ENCODE data around the gene FCN2. TPM values are rescaled to one million over a fixed set of nuclear protein-coding genes. Genes with fewer than 3 reads are reported as not detected.

The FCN2 gene
- total RNA-seq, 1 donor from 2014 or later: not detected

GRCh38 chr9:134858051-134858841 lies 22.4 kb upstream of the FCN2 start:
- H3K4me3 Mint-ChIP-seq (ENCODE audit: unreplicated experiment): no peak overlapping the region
- peaks cover 13% of the 10 kb centered on the region for H3K36me3 Mint-ChIP-seq (ENCODE audit: low read depth)
- no peak overlapping the region for H3K27ac Mint-ChIP-seq (ENCODE audit: unreplicated experiment)
- peaks cover 7% of the 10 kb centered on the region for H3K4me1 Mint-ChIP-seq (ENCODE audit: low read depth)
- no peak for TF ChIP-seq CTCF (IDR thresholded peaks at IDR 0.05)
- peaks cover 59% of the 10 kb centered on the region for H3K9me3 Mint-ChIP-seq (ENCODE audit: low read depth)
- no peak for DNase-seq (ENCODE audit: low spot score)
- H3K27me3 Mint-ChIP-seq (ENCODE audit: low read depth): no peaks in the 10 kb centered on the region

- no peak overlapping the region for H3K4me3 Mint-ChIP-seq (ENCODE audit: unreplicated experiment)
- H3K9me3 Mint-ChIP-seq (ENCODE audit: low read depth): peaks cover 50% of the 10 kb centered on the region
- peaks cover 13% of the 10 kb centered on the region for H3K36me3 Mint-ChIP-seq (ENCODE audit: low read depth)
- peak overlapping the region; percentile 45 for H3K27ac Mint-ChIP-seq (ENCODE audit: unreplicated experiment)
- H3K4me1 Mint-ChIP-seq (ENCODE audit: low read depth): peaks cover 12% of the 10 kb centered on the region
- DNase-seq (ENCODE audit: low spot score): no peak
- no peaks in the 10 kb centered on the region for H3K27me3 Mint-ChIP-seq (ENCODE audit: low read depth)
- TF ChIP-seq CTCF (IDR thresholded peaks at IDR 0.05): no peak
Observed at GRCh38 chr9:134860510-134860909, 20.1 kb upstream of the FCN2 start.

- no peak for DNase-seq (ENCODE audit: low spot score)
- H3K4me3 Mint-ChIP-seq (ENCODE audit: unreplicated experiment): no peak overlapping the region
- H3K27ac Mint-ChIP-seq (ENCODE audit: unreplicated experiment): peak overlapping the region; percentile 17
- H3K36me3 Mint-ChIP-seq (ENCODE audit: low read depth): peaks cover 11% of the 10 kb centered on the region
- TF ChIP-seq CTCF (IDR thresholded peaks at IDR 0.05): no peak
- no peaks in the 10 kb centered on the region for H3K27me3 Mint-ChIP-seq (ENCODE audit: low read depth)
- H3K4me1 Mint-ChIP-seq (ENCODE audit: low read depth): peaks cover 12% of the 10 kb centered on the region
- H3K9me3 Mint-ChIP-seq (ENCODE audit: low read depth): peaks cover 43% of the 10 kb centered on the region
Observed at GRCh38 chr9:134861595-134862334, 18.8 kb upstream of the FCN2 start.

GRCh38 chr9:134863306-134863902 lies 17.2 kb upstream of the FCN2 start:
- H3K27ac Mint-ChIP-seq (ENCODE audit: unreplicated experiment): no peak overlapping the region
- H3K4me1 Mint-ChIP-seq (ENCODE audit: low read depth): peaks cover 8% of the 10 kb centered on the region
- H3K27me3 Mint-ChIP-seq (ENCODE audit: low read depth): no peaks in the 10 kb centered on the region
- no peak for TF ChIP-seq CTCF (IDR thresholded peaks at IDR 0.05)
- H3K4me3 Mint-ChIP-seq (ENCODE audit: unreplicated experiment): no peak overlapping the region
- no peak for DNase-seq (ENCODE audit: low spot score)
- peaks cover 5% of the 10 kb centered on the region for H3K36me3 Mint-ChIP-seq (ENCODE audit: low read depth)
- H3K9me3 Mint-ChIP-seq (ENCODE audit: low read depth): peaks cover 29% of the 10 kb centered on the region

Measured in chondrocyte (in vitro differentiated cells).